K562 (cell line): ENCODE results near the gene OPCML.

Source experiments
- CBX2 ChIP-seq: fragments of 200-600 bp; sonication (generic); IDR thresholded peaks from one replicate; pipeline ENCODE4 v1.6.1; 2012; ENCODE audit warnings: mild to moderate bottlenecking, low read length, inconsistent platforms; ENCODE audit not compliant: insufficient read depth, poor library complexity, severe bottlenecking
- CTCF ChIP-seq, 3 experiments: IDR thresholded peaks in 2 of 3; conservative IDR thresholded peaks in 1 of 3; 2 replicates each; pipeline ENCODE4 v1.5.1; 2011 to 2012; ENCODE audit warnings: low read length in 3 of 3, mild to moderate bottlenecking in 3 of 3, control low read depth in 2 of 3, improper control_type of control experiment in 1 of 3, inconsistent platforms in 1 of 3, low read depth in 1 of 3, mixed read lengths in 1 of 3, moderate library complexity in 1 of 3; ENCODE audit not compliant: insufficient read depth in 2 of 3
- DDX20 ChIP-seq: fragments of 450-650 bp; IDR thresholded peaks from 2 replicates; pipeline ENCODE4 v1.6.1; 2016; ENCODE audit warnings: missing genetic modification characterization, low read depth, mild to moderate bottlenecking, missing compliant biosample characterization, moderate library complexity
- EZH2 ChIP-seq: IDR thresholded peaks from 2 replicates; pipeline ENCODE4 v1.6.1; 2012; ENCODE audit warnings: low read depth, mild to moderate bottlenecking, inconsistent platforms, low read length, borderline replicate concordance
- HIVEP1 ChIP-seq: fragments of 250-450 bp; sonication (Bioruptor Pico); IDR thresholded peaks from 2 replicates; pipeline ENCODE4 v1.4.0; 2020; ENCODE audit warnings: mild to moderate bottlenecking
- POLR2AphosphoS5 ChIP-seq: IDR thresholded peaks from 2 replicates; pipeline ENCODE4 v1.6.1; 2011; ENCODE audit warnings: mild to moderate bottlenecking, low read depth, low read length, moderate library complexity; ENCODE audit not compliant: control insufficient read depth, insufficient read depth
- POU5F1 ChIP-seq: fragments of 150-350 bp; IDR thresholded peaks from 2 replicates; pipeline ENCODE4 v1.6.1; 2014; ENCODE audit warnings: borderline replicate concordance, low read length, low read depth, mild to moderate bottlenecking; ENCODE audit not compliant: partially characterized antibody
- SREBF2 ChIP-seq: sonication (generic); formaldehyde crosslinking; IDR thresholded peaks from 2 replicates; pipeline ENCODE4 v1.4.0; 2020; ENCODE audit warnings: mild to moderate bottlenecking, missing genetic modification reagents
- ZBTB11 ChIP-seq, 3 experiments: fragments of 200-800 bp in 1 of 3; fragments of 250-450 bp in 1 of 3; fragments of 450-650 bp in 1 of 3; sonication (Bioruptor Pico) in 1 of 3; sonication (Bioruptor generic) in 1 of 3; formaldehyde crosslinking in 1 of 3; IDR thresholded peaks; 2 replicates each; pipeline versions ENCODE4 v1.6.1 to v1.8.0; 2016 to 2022; ENCODE audit warnings: mild to moderate bottlenecking in 2 of 3, missing genetic modification characterization in 2 of 3, missing compliant biosample characterization in 1 of 3, moderate library complexity in 1 of 3
- ZNF311 ChIP-seq: fragments of 250-450 bp; sonication (Bioruptor Pico); IDR thresholded peaks from 2 replicates; pipeline ENCODE4 v1.4.0; 2020; ENCODE audit warnings: mild to moderate bottlenecking, moderate library complexity
- ZNF644 ChIP-seq: fragments of 200-800 bp; sonication (Bioruptor generic); IDR thresholded peaks from 2 replicates; pipeline ENCODE4 v1.6.1; 2016; ENCODE audit warnings: low read depth, missing genetic modification characterization, missing compliant biosample characterization
- ZNF830 ChIP-seq: fragments of 250-450 bp; sonication (Bioruptor Pico); IDR thresholded peaks from 2 replicates; pipeline ENCODE4 v1.5.0; 2021; ENCODE audit warnings: mild to moderate bottlenecking
- TF ChIP-seq, protein P1 (sequence below): sonication (generic); formaldehyde crosslinking; IDR thresholded peaks from 2 replicates; pipeline ENCODE4 v1.8.1; 2023; ENCODE audit warnings: missing genetic modification reagents, mild to moderate bottlenecking, borderline replicate concordance
- TF ChIP-seq, protein P2 (sequence below): sonication (generic); formaldehyde crosslinking; IDR thresholded peaks from 2 replicates; pipeline ENCODE4 v1.8.1; 2023; ENCODE audit warnings: mild to moderate bottlenecking, missing genetic modification reagents

GRCh38 chr11:133222425-133223330 is 309.6 kb downstream of the OPCML start:
- TF ChIP-seq EZH2 (no peak), HIVEP1 (CRISPR knock-in tag) (no peak), CTCF (IDR thresholded peaks at IDR 0.05 in 2 of 3, conservative IDR thresholded peaks at IDR 0.05 in 1 of 3; ENCODE audit: insufficient read depth in 2 of 3, low read depth in 1 of 3, low read length in 3 of 3) (no peak), ZBTB11 (CRISPR knock-in tag; IDR thresholded peaks at IDR 0.05) (no peak), CBX2 (no peak), POU5F1 (no peak), SREBF2 (CRISPR knock-in tag) (no peak), POLR2AphosphoS5 (no peak), DDX20 (tag) (no peak), ZNF830 (CRISPR knock-in tag) (no peak), ZNF311 (CRISPR knock-in tag) (no peak), ZNF644 (tag) (no peak)
- TF ChIP-seq, protein P1, sequence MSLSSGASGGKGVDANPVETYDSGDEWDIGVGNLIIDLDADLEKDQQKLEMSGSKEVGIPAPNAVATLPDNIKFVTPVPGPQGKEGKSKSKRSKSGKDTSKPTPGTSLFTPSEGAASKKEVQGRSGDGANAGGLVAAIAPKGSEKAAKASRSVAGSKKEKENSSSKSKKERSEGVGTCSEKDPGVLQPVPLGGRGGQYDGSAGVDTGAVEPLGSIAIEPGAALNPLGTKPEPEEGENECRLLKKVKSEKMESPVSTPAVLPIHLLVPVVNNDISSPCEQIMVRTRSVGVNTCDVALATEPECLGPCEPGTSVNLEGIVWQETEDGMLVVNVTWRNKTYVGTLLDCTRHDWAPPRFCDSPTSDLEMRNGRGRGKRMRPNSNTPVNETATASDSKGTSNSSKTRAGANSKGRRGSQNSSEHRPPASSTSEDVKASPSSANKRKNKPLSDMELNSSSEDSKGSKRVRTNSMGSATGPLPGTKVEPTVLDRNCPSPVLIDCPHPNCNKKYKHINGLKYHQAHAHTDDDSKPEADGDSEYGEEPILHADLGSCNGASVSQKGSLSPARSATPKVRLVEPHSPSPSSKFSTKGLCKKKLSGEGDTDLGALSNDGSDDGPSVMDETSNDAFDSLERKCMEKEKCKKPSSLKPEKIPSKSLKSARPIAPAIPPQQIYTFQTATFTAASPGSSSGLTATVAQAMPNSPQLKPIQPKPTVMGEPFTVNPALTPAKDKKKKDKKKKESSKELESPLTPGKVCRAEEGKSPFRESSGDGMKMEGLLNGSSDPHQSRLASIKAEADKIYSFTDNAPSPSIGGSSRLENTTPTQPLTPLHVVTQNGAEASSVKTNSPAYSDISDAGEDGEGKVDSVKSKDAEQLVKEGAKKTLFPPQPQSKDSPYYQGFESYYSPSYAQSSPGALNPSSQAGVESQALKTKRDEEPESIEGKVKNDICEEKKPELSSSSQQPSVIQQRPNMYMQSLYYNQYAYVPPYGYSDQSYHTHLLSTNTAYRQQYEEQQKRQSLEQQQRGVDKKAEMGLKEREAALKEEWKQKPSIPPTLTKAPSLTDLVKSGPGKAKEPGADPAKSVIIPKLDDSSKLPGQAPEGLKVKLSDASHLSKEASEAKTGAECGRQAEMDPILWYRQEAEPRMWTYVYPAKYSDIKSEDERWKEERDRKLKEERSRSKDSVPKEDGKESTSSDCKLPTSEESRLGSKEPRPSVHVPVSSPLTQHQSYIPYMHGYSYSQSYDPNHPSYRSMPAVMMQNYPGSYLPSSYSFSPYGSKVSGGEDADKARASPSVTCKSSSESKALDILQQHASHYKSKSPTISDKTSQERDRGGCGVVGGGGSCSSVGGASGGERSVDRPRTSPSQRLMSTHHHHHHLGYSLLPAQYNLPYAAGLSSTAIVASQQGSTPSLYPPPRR (CRISPR knock-in tag), result no peak
- TF ChIP-seq, protein P2, sequence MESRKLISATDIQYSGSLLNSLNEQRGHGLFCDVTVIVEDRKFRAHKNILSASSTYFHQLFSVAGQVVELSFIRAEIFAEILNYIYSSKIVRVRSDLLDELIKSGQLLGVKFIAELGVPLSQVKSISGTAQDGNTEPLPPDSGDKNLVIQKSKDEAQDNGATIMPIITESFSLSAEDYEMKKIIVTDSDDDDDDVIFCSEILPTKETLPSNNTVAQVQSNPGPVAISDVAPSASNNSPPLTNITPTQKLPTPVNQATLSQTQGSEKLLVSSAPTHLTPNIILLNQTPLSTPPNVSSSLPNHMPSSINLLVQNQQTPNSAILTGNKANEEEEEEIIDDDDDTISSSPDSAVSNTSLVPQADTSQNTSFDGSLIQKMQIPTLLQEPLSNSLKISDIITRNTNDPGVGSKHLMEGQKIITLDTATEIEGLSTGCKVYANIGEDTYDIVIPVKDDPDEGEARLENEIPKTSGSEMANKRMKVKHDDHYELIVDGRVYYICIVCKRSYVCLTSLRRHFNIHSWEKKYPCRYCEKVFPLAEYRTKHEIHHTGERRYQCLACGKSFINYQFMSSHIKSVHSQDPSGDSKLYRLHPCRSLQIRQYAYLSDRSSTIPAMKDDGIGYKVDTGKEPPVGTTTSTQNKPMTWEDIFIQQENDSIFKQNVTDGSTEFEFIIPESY (CRISPR knock-in tag), result no peak
